NCI-H345 treated with DMSO at 0.1 percent for 48 hours (cell line): ENCODE measurements around the gene ZNF23.

Experiments
- DNase-seq: peaks from one replicate; lab custom pipeline; 2025; ENCODE audit not compliant: unreplicated experiment; lab: John Stamatoyannopoulos, UW

ZNF23 gene

GRCh38 chr16:71428385-71428784, 33.7 kb downstream of the ZNF23 start:
- no peak for DNase-seq

GRCh38 chr16:71426880-71427615, 35.0 kb downstream of the ZNF23 start:
- DNase-seq, result no peak

GRCh38 chr16:71426069-71426879, 35.8 kb downstream of the ZNF23 start:
- DNase-seq, result no peak

GRCh38 chr16:71425746-71426068, 36.3 kb downstream of the ZNF23 start:
- no peak for DNase-seq

- no peak for DNase-seq
Measured at GRCh38 chr16:71424626-71425025, 37.4 kb downstream of the ZNF23 start.

GRCh38 chr16:71423865-71424264, 38.2 kb downstream of the ZNF23 start:
- no peak for DNase-seq

GRCh38 chr16:71423016-71423415, 39.0 kb downstream of the ZNF23 start:
- DNase-seq, result no peak

- DNase-seq, result no peak
Measured at GRCh38 chr16:71421911-71422310, 40.1 kb downstream of the ZNF23 start.

- DNase-seq, result no peak
Measured at GRCh38 chr16:71414038-71414437, 48.0 kb downstream of the ZNF23 start.

GRCh38 chr16:71413341-71413740, 48.7 kb downstream of the ZNF23 start:
- no peak for DNase-seq

- DNase-seq, result peak; percentile 39
Measured at GRCh38 chr16:71412270-71413160, 49.5 kb downstream of the ZNF23 start.

GRCh38 chr16:71410146-71410545, 51.9 kb downstream of the ZNF23 start:
- DNase-seq, result no peak

- DNase-seq, result no peak
Measured at GRCh38 chr16:71409011-71409775, 52.9 kb downstream of the ZNF23 start.

GRCh38 chr16:71408536-71408935, 53.5 kb downstream of the ZNF23 start:
- no peak for DNase-seq

- DNase-seq, result no peak
Measured at GRCh38 chr16:71407731-71408130, 54.3 kb downstream of the ZNF23 start.

- DNase-seq, result no peak
Measured at GRCh38 chr16:71406724-71407123, 55.3 kb downstream of the ZNF23 start.

- no peak for DNase-seq
Measured at GRCh38 chr16:71406316-71406715, 55.7 kb downstream of the ZNF23 start.

- no peak for DNase-seq
Measured at GRCh38 chr16:71404364-71404763, 57.7 kb downstream of the ZNF23 start.

- no peak for DNase-seq
Measured at GRCh38 chr16:71402674-71403073, 59.4 kb downstream of the ZNF23 start.

- no peak for DNase-seq
Measured at GRCh38 chr16:71402007-71402406, 60.0 kb downstream of the ZNF23 start.
